H1 (cell line): ENCODE results near the gene PTP4A1. TPM values are rescaled to one million over a fixed set of nuclear protein-coding genes. Genes with fewer than 3 reads are reported as not detected.

ENCODE experiments used
- CTCF ChIA-PET: fragments of 300-600 bp; sonication (Branson Sonifier 250); formaldehyde crosslinking; loops from one replicate; lab custom pipeline; 2021; ENCODE audit not compliant: partially characterized antibody; lab: Charles Lee
- POLR2A ChIA-PET: fragments of 300-600 bp; sonication (Branson Sonifier 250); formaldehyde crosslinking; loops from one replicate; lab custom pipeline; 2021; ENCODE audit warnings: inconsistent platforms; ENCODE audit not compliant: partially characterized antibody; lab: Charles Lee
- DNase-seq, 2 experiments: peaks; one replicate each; pipeline versions ENCODE4 v3.0.0 to v3.0.0-alpha.2; 2010 to 2022; ENCODE audit warnings: low spot score in 2 of 2, low read depth in 1 of 2, mixed read lengths in 1 of 2
- FAIRE-seq: peaks from 2 replicates; lab custom pipeline; 2011; peaks lifted over from hg19 to GRCh38; lab: Jason Lieb, UNC
- H2AFZ ChIP-seq: 2 replicates; pipeline ENCODE4 v1.8.1; 2012; ENCODE audit warnings: low read length, inconsistent platforms
- H2AK5ac ChIP-seq: 2 replicates; pipeline ENCODE4 v1.6.1; 2013; ENCODE audit warnings: low read depth, low read length
- H2BK120ac ChIP-seq: replicated peaks from 2 replicates; pipeline ENCODE3; 2013; ENCODE audit warnings: low read depth, low read length, inconsistent platforms
- H2BK12ac ChIP-seq: 2 replicates; pipeline ENCODE4 v1.6.1; 2013; ENCODE audit warnings: low read depth, low read length
- H2BK15ac ChIP-seq: 2 replicates; pipeline ENCODE4 v1.6.1; 2013; ENCODE audit warnings: low read length
- H2BK20ac ChIP-seq: 2 replicates; pipeline ENCODE4 v1.6.1; 2013; ENCODE audit warnings: low read length
- H2BK5ac ChIP-seq: 2 replicates; pipeline ENCODE4 v1.6.1; 2013; ENCODE audit warnings: low read depth, low read length
- H3K14ac ChIP-seq: 2 replicates; pipeline ENCODE4 v1.6.1; 2013; ENCODE audit warnings: inconsistent platforms; ENCODE audit not compliant: insufficient read length
- H3K18ac ChIP-seq: 2 replicates; pipeline ENCODE4 v1.6.1; 2013; ENCODE audit warnings: low read length; ENCODE audit errors: extremely low read depth
- H3K23ac ChIP-seq: 2 replicates; pipeline ENCODE4 v1.6.1; 2013; ENCODE audit warnings: inconsistent platforms; ENCODE audit not compliant: insufficient read length
- H3K23me2 ChIP-seq: 2 replicates; pipeline ENCODE4 v1.6.1; 2013; ENCODE audit warnings: low read depth, low read length
- H3K27ac ChIP-seq: 2 replicates; pipeline ENCODE4 v1.6.1; 2011; ENCODE audit warnings: low read depth, low read length, inconsistent platforms
- H3K27me3 ChIP-seq, 4 experiments: replicated peaks in 1 of 4; 1 replicate in 1 of 4; 2 replicates in 3 of 4; pipeline versions ENCODE4 v1.6.1 to v1.8.1; 2011 to 2013; ENCODE audit warnings: low read length in 3 of 4, mild to moderate bottlenecking in 3 of 4, inconsistent platforms in 2 of 4, mixed read lengths in 2 of 4, moderate library complexity in 1 of 4; ENCODE audit not compliant: control insufficient read depth in 3 of 4, insufficient read depth in 3 of 4; ENCODE audit errors: extremely low read depth in 1 of 4
- H3K36me3 ChIP-seq, 4 experiments: 2 replicates each; pipeline versions ENCODE4 v1.6.1 to v1.8.1; 2011 to 2013; ENCODE audit warnings: mild to moderate bottlenecking in 4 of 4, low read length in 3 of 4, moderate library complexity in 2 of 4, control low read depth in 1 of 4, inconsistent platforms in 1 of 4; ENCODE audit not compliant: insufficient read depth in 4 of 4, control insufficient read depth in 2 of 4
- H3K4ac ChIP-seq: replicated peaks from 2 replicates; pipeline ENCODE3; 2013; ENCODE audit warnings: low read length, low read depth, mixed read lengths, inconsistent platforms; ENCODE audit not compliant: insufficient read length
- H3K4me1 ChIP-seq, 4 experiments: replicated peaks in 1 of 4; 1 replicate in 1 of 4; 2 replicates in 3 of 4; pipeline versions ENCODE4 v1.6.1 to v1.8.1; 2011 to 2013; ENCODE audit warnings: low read length in 3 of 4, inconsistent platforms in 2 of 4, mixed read lengths in 1 of 4; ENCODE audit not compliant: insufficient read depth in 4 of 4, control insufficient read depth in 3 of 4
- H3K4me2 ChIP-seq, 2 experiments: 2 replicates each; pipeline versions ENCODE4 v1.6.1 to v1.8.1; 2011 to 2013; ENCODE audit warnings: low read depth in 2 of 2, low read length in 2 of 2, control low read depth in 1 of 2, inconsistent platforms in 1 of 2, mild to moderate bottlenecking in 1 of 2; ENCODE audit not compliant: insufficient read depth in 1 of 2
- H3K4me3 ChIP-seq, 4 experiments: fragments of 200-600, 300-600 bp in 1 of 4; sonication (generic), shearing (Covaris generic), sonication (Bioruptor Twin) in 1 of 4; 2 replicates each; pipeline versions ENCODE4 v1.5.1 to v1.8.1; 2011 to 2016; ENCODE audit warnings: low read length in 4 of 4, low read depth in 3 of 4, control low read depth in 2 of 4, inconsistent platforms in 2 of 4, mild to moderate bottlenecking in 2 of 4, mixed read lengths in 1 of 4, moderate library complexity in 1 of 4; ENCODE audit not compliant: insufficient read depth in 2 of 4; ENCODE audit errors: extremely low read depth in 1 of 4
- H3K56ac ChIP-seq: replicated peaks from 2 replicates; pipeline ENCODE3; 2013; ENCODE audit warnings: low read depth, mild to moderate bottlenecking, mixed read lengths, low read length, inconsistent platforms; ENCODE audit not compliant: insufficient read length
- H3K79me1 ChIP-seq: 2 replicates; pipeline ENCODE4 v1.6.1; 2013; ENCODE audit warnings: low read depth, low read length, control low read depth
- H3K79me2 ChIP-seq, 2 experiments: 2 replicates each; pipeline versions ENCODE4 v1.6.1 to v1.8.1; 2012 to 2013; ENCODE audit warnings: low read length in 2 of 2, mild to moderate bottlenecking in 2 of 2, inconsistent platforms in 1 of 2; ENCODE audit not compliant: insufficient read depth in 2 of 2, control insufficient read depth in 1 of 2
- H3K9ac ChIP-seq, 4 experiments: replicated peaks in 1 of 4; 1 replicate in 1 of 4; 2 replicates in 3 of 4; pipeline versions ENCODE4 v1.6.1 to v1.8.1; 2011 to 2013; ENCODE audit warnings: low read depth in 3 of 4, low read length in 3 of 4, control low read depth in 2 of 4, mild to moderate bottlenecking in 2 of 4, moderate library complexity in 2 of 4, inconsistent platforms in 1 of 4; ENCODE audit errors: extremely low read depth in 1 of 4
- H3K9me3 ChIP-seq, 2 experiments: 2 replicates each; pipeline versions ENCODE4 v1.6.1 to v1.8.1; 2012 to 2013; ENCODE audit warnings: mild to moderate bottlenecking in 2 of 2, moderate library complexity in 2 of 2, control low read depth in 1 of 2, inconsistent platforms in 1 of 2, low read depth in 1 of 2, low read length in 1 of 2, mixed read lengths in 1 of 2; ENCODE audit not compliant: insufficient read depth in 2 of 2
- H4K20me1 ChIP-seq, 2 experiments: replicated peaks in 1 of 2; 2 replicates each; pipeline versions ENCODE3 to v1.8.1; 2011 to 2013; ENCODE audit warnings: inconsistent platforms in 2 of 2, low read length in 2 of 2, mild to moderate bottlenecking in 1 of 2; ENCODE audit not compliant: insufficient read depth in 2 of 2, control insufficient read depth in 1 of 2
- H4K5ac ChIP-seq: 2 replicates; pipeline ENCODE4 v1.6.1; 2013; ENCODE audit warnings: low read length, low read depth, mixed read lengths, inconsistent platforms; ENCODE audit not compliant: insufficient read length
- H4K8ac ChIP-seq: 2 replicates; pipeline ENCODE4 v1.8.0; 2013; ENCODE audit warnings: mild to moderate bottlenecking, moderate library complexity, low read length, inconsistent platforms; ENCODE audit not compliant: insufficient read depth; ENCODE audit errors: extremely low read depth
- H4K91ac ChIP-seq: replicated peaks from 2 replicates; pipeline ENCODE3; 2013; ENCODE audit warnings: low read length, mixed read lengths, inconsistent platforms; ENCODE audit not compliant: insufficient read length
- POLR2A ChIP-seq, 2 experiments: IDR thresholded peaks; 1 replicate in 1 of 2; 2 replicates in 1 of 2; pipeline ENCODE4 v1.6.1; 2011; ENCODE audit warnings: low read depth in 2 of 2, low read length in 2 of 2, mild to moderate bottlenecking in 2 of 2; ENCODE audit errors: control extremely low read depth in 1 of 2
- TAF7 ChIP-seq: optimal IDR thresholded peaks from 2 replicates; pipeline ENCODE3; 2011; ENCODE audit warnings: low read depth, mild to moderate bottlenecking, inconsistent platforms, low read length, moderate library complexity, borderline replicate concordance
- WGBS, 2 experiments: shearing (Covaris generic) in 1 of 2; methylation state at CpG; one replicate each; pipeline versions ENCODE4 v1.1.6 to v1.1.7; 2013 to 2015; ENCODE audit warnings: low lambda C conversion rate in 2 of 2, mixed read lengths in 2 of 2, inconsistent platforms in 1 of 2, low coverage in 1 of 2, missing lambda C conversion rate in 1 of 2; ENCODE audit not compliant: insufficient replicate concordance in 2 of 2, insufficient coverage in 1 of 2, insufficient read length in 1 of 2; ENCODE audit errors: extremely low coverage in 1 of 2, missing lambda C conversion rate in 1 of 2; 5-methylcytosine and 5-hydroxymethylcytosine counted together
- polyA plus RNA-seq, 7 experiments: library from polyadenylated mRNA; depleted of rRNA in 3 of 7; stranded (reverse) in 5 of 7; unstranded in 2 of 7; fragments of >200 nt in 5 of 7; fragments of 200-250 nt in 2 of 7; gene quantifications; 1 replicate in 5 of 7; 2 replicates in 1 of 7; 4 replicates in 1 of 7; pipeline versions ENCODE4 v1.2.1 to v1.2.3, GENCODE V29; 2011 to 2013; ENCODE audit warnings: missing spikeins in 2 of 7, mixed read lengths in 2 of 7
- total RNA-seq: library from RNA; stranded (reverse); fragmentation: NEBNext Ultra II Directional; extraction: Animal tissue kit (Norgen Biotek cat#: 25700); gene quantifications from 2 replicates; pipeline ENCODE4 v1.2.1, GENCODE V29; 2021

Gene PTP4A1
- total and polyA plus RNA-seq, 2 of the 8 experiments (the other 6 are each of a cell fraction or from before 2014, with no cell fraction given): 21.1 to 76.3 TPM

- Histone ChIP-seq H3K79me1 (no peaks in the 10 kb centered on the region), H2AFZ (no peak overlapping the region), H2BK120ac (no peak overlapping the region), H3K9me3 (no peaks in the 10 kb centered on the region), H3K4me1 (no peaks in the 10 kb centered on the region), H3K79me2 (peaks cover 0 to 21% of the 10 kb centered on the region in 2 experiments; a peak in 2 of 4 replicates), H3K4ac (no peak overlapping the region), H3K23ac (no peak overlapping the region), H3K36me3 (peaks cover 14 to 65% (median 45%) of the 10 kb centered on the region in 4 experiments; a peak in 7 of 8 replicates), H3K27ac (no peak overlapping the region), H4K91ac (no peak overlapping the region), H2BK12ac (no peak overlapping the region), H3K4me2 (no peak overlapping the region), H4K20me1 (peaks cover 0 to 2% of the 10 kb centered on the region in 2 experiments), H2AK5ac (no peak overlapping the region), H3K18ac (no peak overlapping the region), H3K23me2 (no peaks in the 10 kb centered on the region), H3K4me3 (no peak overlapping the region), H2BK20ac (no peak overlapping the region), H3K56ac (no peak overlapping the region), H4K5ac (no peak overlapping the region), H3K9ac (no peak overlapping the region), H4K8ac (no peak overlapping the region), H3K27me3 (no peaks in the 10 kb centered on the region), H3K14ac (no peak overlapping the region), H2BK15ac (no peak overlapping the region), H2BK5ac (no peak overlapping the region)
- FAIRE-seq: no peak
- no peak for DNase-seq
- CTCF ChIA-PET: interaction anchor here (1.1 to 1.3 kb wide), 2 partner anchors 16 to 17 kb away, joined by 3 to 4 read pairs; no protein-coding TSS in a partner anchor
- POLR2A ChIA-PET: interaction anchor here (4.7 kb wide), 1 partner anchor 8 kb away, joined by 33 read pairs; no protein-coding TSS in a partner anchor
- 93% methylated on average over 2 of the region's 2 CpGs; no CpG with 5 or more reads in 1 of the 2 experiments for WGBS, 2 experiments
- TF ChIP-seq POLR2A (IDR thresholded peaks at IDR 0.05; ENCODE audit: control extremely low read depth in 1 of 2, low read depth in 2 of 2, low read length in 2 of 2) (peak in 1 of 2 experiments; percentile 36; a peak in 1 of 3 replicates), TAF7 (no peak)
These were observed 9.2 kb downstream of the PTP4A1 start for GRCh38 chr6:63581355-63582013.
